Neural cell (in vitro differentiated cells): ENCODE measurements around the gene VMA21. TPM values are rescaled to one million over a fixed set of nuclear protein-coding genes. Genes with fewer than 3 reads are reported as not detected.

Source experiments
- H2AFZ ChIP-seq: fragments of 200-600, 300-800 bp; sonication (generic), shearing (Covaris generic); 2 replicates; pipeline ENCODE4 v1.6.0; 2014; ENCODE audit warnings: low read depth, mild to moderate bottlenecking, antibody characterized with exemption, low read length, moderate library complexity
- H3F3A ChIP-seq: fragments of 200-600 bp; shearing (Covaris generic); 2 replicates; pipeline ENCODE4 v1.6.1; 2016; ENCODE audit warnings: mild to moderate bottlenecking, moderate library complexity, mixed read lengths, antibody characterized with exemption, low read length; ENCODE audit not compliant: insufficient read depth, poor library complexity, severe bottlenecking
- H3K27ac ChIP-seq: fragments of 200-600, 300-800 bp; sonication (generic), shearing (Covaris generic); 2 replicates; pipeline ENCODE4 v1.5.1; 2014; ENCODE audit warnings: mild to moderate bottlenecking, low read length, moderate library complexity
- H3K27me3 ChIP-seq: fragments of 300-800, 200-600 bp; sonication (generic), shearing (Covaris generic); 2 replicates; pipeline ENCODE4 v1.6.0; 2014; ENCODE audit warnings: mild to moderate bottlenecking, low read depth, low read length, moderate library complexity; ENCODE audit not compliant: insufficient read depth
- H3K36me3 ChIP-seq: fragments of 300-800, 200-600 bp; sonication (generic), shearing (Covaris generic); 2 replicates; pipeline ENCODE4 v1.5.1; 2014; ENCODE audit warnings: mild to moderate bottlenecking, antibody characterized with exemption, low read length, moderate library complexity; ENCODE audit not compliant: insufficient read depth
- H3K4me2 ChIP-seq: fragments of 300-800, 200-600 bp; sonication (generic), shearing (Covaris generic); 2 replicates; pipeline ENCODE4 v1.6.0; 2014; ENCODE audit warnings: mild to moderate bottlenecking, low read length
- H3K4me3 ChIP-seq: fragments of 300-800, 200-600 bp; sonication (generic), shearing (Covaris generic); 2 replicates; pipeline ENCODE4 v1.5.1; 2014; ENCODE audit warnings: mild to moderate bottlenecking, low read length, moderate library complexity
- H3K79me2 ChIP-seq: fragments of 200-600 bp; shearing (Covaris generic); replicated peaks from 2 replicates; pipeline ENCODE4 v1.6.0; 2014; ENCODE audit warnings: mild to moderate bottlenecking, low read length, moderate library complexity; ENCODE audit not compliant: insufficient read depth
- H3K9ac ChIP-seq: fragments of 300-800, 200-600 bp; sonication (generic), shearing (Covaris generic); 2 replicates; pipeline ENCODE4 v1.6.1; 2016; ENCODE audit warnings: mild to moderate bottlenecking, low read length, mixed read lengths
- H3K9me2 ChIP-seq: fragments of 200-600 bp; shearing (Covaris generic); 2 replicates; pipeline ENCODE4 v1.6.1; 2016; ENCODE audit warnings: mild to moderate bottlenecking, low read length, mixed read lengths; ENCODE audit not compliant: insufficient read depth
- H3K9me3 ChIP-seq: fragments of 200-600, 300-800 bp; sonication (generic), shearing (Covaris generic); 2 replicates; pipeline ENCODE4 v1.6.1; 2016; ENCODE audit warnings: mild to moderate bottlenecking, mixed run types, low read length, moderate library complexity, mixed read lengths
- H4K20me1 ChIP-seq: fragments of 200-600 bp; shearing (Covaris generic); 2 replicates; pipeline ENCODE4 v1.6.1; 2016; ENCODE audit warnings: mild to moderate bottlenecking, mixed run types; ENCODE audit not compliant: insufficient read depth
- CTCF ChIP-seq: fragments of 450-650 bp; IDR thresholded peaks from 2 replicates; pipeline ENCODE4 v1.5.1; 2014; ENCODE audit warnings: antibody characterized with exemption, mild to moderate bottlenecking, moderate library complexity; ENCODE audit not compliant: poor library complexity, severe bottlenecking
- EP300 ChIP-seq: fragments of 450-650 bp; conservative IDR thresholded peaks from 2 replicates; pipeline ENCODE4 v1.6.1; 2014; ENCODE audit warnings: antibody characterized with exemption, mild to moderate bottlenecking, moderate library complexity; ENCODE audit not compliant: poor library complexity, severe bottlenecking
- EZH2 ChIP-seq: fragments of 200-600, 300-800 bp; shearing (Covaris generic), sonication (generic); IDR thresholded peaks from 2 replicates; pipeline ENCODE4 v1.6.1; 2014; ENCODE audit warnings: antibody characterized with exemption, low read length, borderline replicate concordance, mild to moderate bottlenecking; ENCODE audit not compliant: insufficient read depth, poor library complexity, severe bottlenecking
- MXI1 ChIP-seq: fragments of 450-650 bp; conservative IDR thresholded peaks from 2 replicates; pipeline ENCODE4 v1.6.1; 2014; ENCODE audit warnings: antibody characterized with exemption, mild to moderate bottlenecking; ENCODE audit not compliant: poor library complexity, severe bottlenecking
- POLR2AphosphoS5 ChIP-seq: IDR thresholded peaks from 2 replicates; pipeline ENCODE4 v1.6.1; 2012
- RAD21 ChIP-seq: fragments of 450-650 bp; conservative IDR thresholded peaks from 2 replicates; pipeline ENCODE4 v1.6.1; 2014; ENCODE audit warnings: antibody characterized with exemption, mild to moderate bottlenecking, moderate library complexity
- SMC3 ChIP-seq: fragments of 450-650 bp; conservative IDR thresholded peaks from 2 replicates; pipeline ENCODE4 v1.6.1; 2014; ENCODE audit warnings: antibody characterized with exemption, mild to moderate bottlenecking, moderate library complexity; ENCODE audit not compliant: poor library complexity
- TAF1 ChIP-seq: IDR thresholded peaks from 2 replicates; pipeline ENCODE4 v1.6.1; 2012; ENCODE audit warnings: low read depth
- polyA plus RNA-seq: library from polyadenylated mRNA; depleted of rRNA; stranded (reverse); fragments of >200 nt; gene quantifications from 2 replicates; pipeline ENCODE4 v1.2.3, GENCODE V29; 2014
- TF ChIP-seq, protein P1 (sequence below): IDR thresholded peaks from 2 replicates; pipeline ENCODE4 v1.6.1; 2012; ENCODE audit warnings: borderline replicate concordance

VMA21 gene
- polyA plus RNA-seq, 1 donor from 2014 or later: 130 TPM

GRCh38 chrX:151386838-151387459 is 10.1 kb upstream of the VMA21 start:
- no peaks in the 10 kb centered on the region for H3K79me2 ChIP-seq
- no peaks in the 10 kb centered on the region for H3K9me3 ChIP-seq

GRCh38 chrX:151391722-151392121 is 5.3 kb upstream of the VMA21 start:
- Histone ChIP-seq H3K36me3 (no peaks in the 10 kb centered on the region), H3K4me2 (no peak overlapping the region), H3K9me3 (no peaks in the 10 kb centered on the region), H3K79me2 (no peaks in the 10 kb centered on the region), H3K27ac (no peak overlapping the region), H3K9ac (no peak overlapping the region), H3K4me3 (no peak overlapping the region), H4K20me1 (no peaks in the 10 kb centered on the region), H3K9me2 (no peaks in the 10 kb centered on the region), H3F3A (no peaks in the 10 kb centered on the region), H3K27me3 (no peaks in the 10 kb centered on the region), H2AFZ (no peak overlapping the region)
- TF ChIP-seq MXI1 (no peak), CTCF (no peak), RAD21 (no peak)

More at GRCh38 chrX:151386838-151387459, 10.1 kb upstream of the VMA21 start:
- Histone ChIP-seq H3K9me2 (no peaks in the 10 kb centered on the region), H3K9ac (no peak overlapping the region), H3K27me3 (no peaks in the 10 kb centered on the region), H3F3A (no peaks in the 10 kb centered on the region), H4K20me1 (no peaks in the 10 kb centered on the region), H3K4me2 (no peak overlapping the region), H3K4me3 (no peak overlapping the region), H3K36me3 (no peaks in the 10 kb centered on the region), H3K27ac (no peak overlapping the region), H2AFZ (no peak overlapping the region)
- TF ChIP-seq, protein P1, sequence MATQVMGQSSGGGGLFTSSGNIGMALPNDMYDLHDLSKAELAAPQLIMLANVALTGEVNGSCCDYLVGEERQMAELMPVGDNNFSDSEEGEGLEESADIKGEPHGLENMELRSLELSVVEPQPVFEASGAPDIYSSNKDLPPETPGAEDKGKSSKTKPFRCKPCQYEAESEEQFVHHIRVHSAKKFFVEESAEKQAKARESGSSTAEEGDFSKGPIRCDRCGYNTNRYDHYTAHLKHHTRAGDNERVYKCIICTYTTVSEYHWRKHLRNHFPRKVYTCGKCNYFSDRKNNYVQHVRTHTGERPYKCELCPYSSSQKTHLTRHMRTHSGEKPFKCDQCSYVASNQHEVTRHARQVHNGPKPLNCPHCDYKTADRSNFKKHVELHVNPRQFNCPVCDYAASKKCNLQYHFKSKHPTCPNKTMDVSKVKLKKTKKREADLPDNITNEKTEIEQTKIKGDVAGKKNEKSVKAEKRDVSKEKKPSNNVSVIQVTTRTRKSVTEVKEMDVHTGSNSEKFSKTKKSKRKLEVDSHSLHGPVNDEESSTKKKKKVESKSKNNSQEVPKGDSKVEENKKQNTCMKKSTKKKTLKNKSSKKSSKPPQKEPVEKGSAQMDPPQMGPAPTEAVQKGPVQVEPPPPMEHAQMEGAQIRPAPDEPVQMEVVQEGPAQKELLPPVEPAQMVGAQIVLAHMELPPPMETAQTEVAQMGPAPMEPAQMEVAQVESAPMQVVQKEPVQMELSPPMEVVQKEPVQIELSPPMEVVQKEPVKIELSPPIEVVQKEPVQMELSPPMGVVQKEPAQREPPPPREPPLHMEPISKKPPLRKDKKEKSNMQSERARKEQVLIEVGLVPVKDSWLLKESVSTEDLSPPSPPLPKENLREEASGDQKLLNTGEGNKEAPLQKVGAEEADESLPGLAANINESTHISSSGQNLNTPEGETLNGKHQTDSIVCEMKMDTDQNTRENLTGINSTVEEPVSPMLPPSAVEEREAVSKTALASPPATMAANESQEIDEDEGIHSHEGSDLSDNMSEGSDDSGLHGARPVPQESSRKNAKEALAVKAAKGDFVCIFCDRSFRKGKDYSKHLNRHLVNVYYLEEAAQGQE: no peak
- TF ChIP-seq TAF1 (no peak), SMC3 (no peak), MXI1 (no peak), RAD21 (no peak), POLR2AphosphoS5 (no peak), EZH2 (no peak), EP300 (no peak), CTCF (no peak)
